ENCODE data around the gene MRPL21.

- TF ChIP-seq, protein P1, sequence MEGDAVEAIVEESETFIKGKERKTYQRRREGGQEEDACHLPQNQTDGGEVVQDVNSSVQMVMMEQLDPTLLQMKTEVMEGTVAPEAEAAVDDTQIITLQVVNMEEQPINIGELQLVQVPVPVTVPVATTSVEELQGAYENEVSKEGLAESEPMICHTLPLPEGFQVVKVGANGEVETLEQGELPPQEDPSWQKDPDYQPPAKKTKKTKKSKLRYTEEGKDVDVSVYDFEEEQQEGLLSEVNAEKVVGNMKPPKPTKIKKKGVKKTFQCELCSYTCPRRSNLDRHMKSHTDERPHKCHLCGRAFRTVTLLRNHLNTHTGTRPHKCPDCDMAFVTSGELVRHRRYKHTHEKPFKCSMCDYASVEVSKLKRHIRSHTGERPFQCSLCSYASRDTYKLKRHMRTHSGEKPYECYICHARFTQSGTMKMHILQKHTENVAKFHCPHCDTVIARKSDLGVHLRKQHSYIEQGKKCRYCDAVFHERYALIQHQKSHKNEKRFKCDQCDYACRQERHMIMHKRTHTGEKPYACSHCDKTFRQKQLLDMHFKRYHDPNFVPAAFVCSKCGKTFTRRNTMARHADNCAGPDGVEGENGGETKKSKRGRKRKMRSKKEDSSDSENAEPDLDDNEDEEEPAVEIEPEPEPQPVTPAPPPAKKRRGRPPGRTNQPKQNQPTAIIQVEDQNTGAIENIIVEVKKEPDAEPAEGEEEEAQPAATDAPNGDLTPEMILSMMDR (conservative IDR thresholded peaks at IDR 0.05; ENCODE audit: low read length) = no peak
- TF ChIP-seq EZH2phosphoT487 (IDR thresholded peaks at IDR 0.05; ENCODE audit: borderline replicate concordance, low read depth, low read length) = no peak
These were observed 33.2 kb downstream of the MRPL21 start for GRCh38 chr11:68870470-68870869.
